GM12872 (cell line): ENCODE results near the gene DIPK1A.

Source experiments
- CTCF ChIP-seq: IDR thresholded peaks from 3 replicates; pipeline ENCODE4 v1.5.1; 2011; ENCODE audit warnings: low read depth, mild to moderate bottlenecking, low read length, moderate library complexity; ENCODE audit not compliant: insufficient read depth

The DIPK1A gene

GRCh38 chr1:92848201-92848600, 113.1 kb downstream of the DIPK1A start:
- no peak for TF ChIP-seq CTCF

- no peak for TF ChIP-seq CTCF
These were observed 115.4 kb downstream of the DIPK1A start for GRCh38 chr1:92845908-92846307.

- TF ChIP-seq CTCF = no peak
These were observed 116.8 kb downstream of the DIPK1A start for GRCh38 chr1:92844439-92844838.

- no peak for TF ChIP-seq CTCF
These were observed 117.6 kb downstream of the DIPK1A start for GRCh38 chr1:92843429-92844352.

GRCh38 chr1:92843046-92843423, 118.2 kb downstream of the DIPK1A start:
- TF ChIP-seq CTCF = no peak

- no peak for TF ChIP-seq CTCF
These were observed 118.9 kb downstream of the DIPK1A start for GRCh38 chr1:92842082-92843045.

GRCh38 chr1:92840600-92840999, 120.7 kb downstream of the DIPK1A start:
- TF ChIP-seq CTCF = no peak
